MCF 10A (cell line): ENCODE data around the gene DNASE1L3. TPM values are rescaled to one million over a fixed set of nuclear protein-coding genes. Genes with fewer than 3 reads are reported as not detected.

Experiments used
- BruUV-seq: library from RNA; stranded (reverse); fragments of 400-500 nt; replicated peaks from 2 replicates; lab custom pipeline; 2021; lab: Mats Ljungman, UMichigan
- CTCF ChIA-PET: fragments of 300-600 bp; sonication (Branson Sonifier 250); formaldehyde crosslinking; extraction: SDS; loops from one replicate; lab custom pipeline; 2021; ENCODE audit warnings: antibody characterized with exemption, inconsistent platforms; lab: Yijun Ruan, JAX
- POLR2A ChIA-PET: fragments of 300-600, 350-650 bp; sonication (Branson Sonifier 250); formaldehyde crosslinking; extraction: SDS; loops from one replicate; lab custom pipeline; 2020; ENCODE audit warnings: antibody characterized with exemption, inconsistent platforms; lab: Yijun Ruan, JAX
- DNase-seq: peaks from one replicate; pipeline ENCODE4 v3.0.0-alpha.2; 2018; ENCODE audit not compliant: unreplicated experiment
- H3K27ac Mint-ChIP-seq: one replicate; pipeline ENCODE4 v1.8.0; 2022; ENCODE audit warnings: mild to moderate bottlenecking, low read depth, mixed read lengths; ENCODE audit not compliant: unreplicated experiment
- H3K27me3 Mint-ChIP-seq: one replicate; pipeline ENCODE4 v1.8.0; 2022; ENCODE audit warnings: mixed read lengths; ENCODE audit not compliant: insufficient read depth, unreplicated experiment
- H3K36me3 Mint-ChIP-seq: one replicate; pipeline ENCODE4 v1.8.0; 2022; ENCODE audit warnings: mild to moderate bottlenecking, moderate library complexity, mixed read lengths; ENCODE audit not compliant: insufficient read depth, unreplicated experiment
- H3K4me1 Mint-ChIP-seq: one replicate; pipeline ENCODE4 v1.8.0; 2022; ENCODE audit warnings: mixed read lengths; ENCODE audit not compliant: insufficient read depth, unreplicated experiment
- H3K4me3 Mint-ChIP-seq: one replicate; pipeline ENCODE4 v1.8.0; 2022; ENCODE audit warnings: mild to moderate bottlenecking, moderate library complexity, mixed read lengths; ENCODE audit not compliant: unreplicated experiment
- H3K9me3 Mint-ChIP-seq: one replicate; pipeline ENCODE4 v1.8.0; 2022; ENCODE audit warnings: mixed read lengths; ENCODE audit not compliant: unreplicated experiment
- CTCF ChIP-seq: fragments of 200-600 bp; IDR thresholded peaks from one replicate; pipeline ENCODE4 v1.8.0; 2022; ENCODE audit warnings: antibody characterized with exemption, mild to moderate bottlenecking; ENCODE audit not compliant: unreplicated experiment
- intact Hi-C: fragments of 100-400 bp; cut with micrococcal nuclease; formaldehyde crosslinking; loops from 2 replicates; pipeline ENCODE4 v1.14.1; 2022
- total RNA-seq: library from RNA; stranded (reverse); gene quantifications from 2 replicates; pipeline ENCODE4 v1.2.3, GENCODE V29; 2022

The DNASE1L3 gene
- total RNA-seq, 1 experiment from 2014 or later: not detected

GRCh38 chr3:58161435-58162398 is 49.1 kb downstream of the DNASE1L3 start:
- ChIA-PET CTCF (interaction anchor here (0.5 to 1.5 kb wide), 5 partner anchors 12 to 255 kb away, joined by 3 to 4 read pairs (median 3); partner anchors contain the start of gene FLNB), POLR2A (interaction anchor here (0.6 to 1.2 kb wide), 3 partner anchors 13 to 87 kb away, joined by 3 to 4 read pairs (median 3); no protein-coding TSS in a partner anchor)
- intact Hi-C loops: no loop called here
- peak overlapping the region; percentile 13 for H3K4me3 Mint-ChIP-seq
- H3K9me3 Mint-ChIP-seq: no peaks in the 10 kb centered on the region
- TSS peak; percentile 4 for BruUV-seq
- H3K4me1 Mint-ChIP-seq: peaks cover 27% of the 10 kb centered on the region
- H3K36me3 Mint-ChIP-seq: peaks cover 84% of the 10 kb centered on the region
- H3K27ac Mint-ChIP-seq: peak overlapping the region; percentile 91
- TF ChIP-seq CTCF: no peak
- H3K27me3 Mint-ChIP-seq: no peaks in the 10 kb centered on the region
- peak; percentile 99 for DNase-seq

- no peak for DNase-seq
- Mint-ChIP-seq H3K4me3 (no peak overlapping the region), H3K4me1 (peaks cover 27% of the 10 kb centered on the region), H3K27ac (peak overlapping the region; percentile 91), H3K36me3 (peaks cover 82% of the 10 kb centered on the region), H3K9me3 (no peaks in the 10 kb centered on the region), H3K27me3 (no peaks in the 10 kb centered on the region)
- no peak for TF ChIP-seq CTCF
- POLR2A ChIA-PET: no interaction called here
- no TSS peak for BruUV-seq
- CTCF ChIA-PET: interaction anchor here (0.6 kb wide), 2 partner anchors 17 to 172 kb away, joined by 3 read pairs; no protein-coding TSS in a partner anchor
- intact Hi-C loops: no loop called here
These were observed 50.4 kb downstream of the DNASE1L3 start for GRCh38 chr3:58160399-58160798.

DNA sequence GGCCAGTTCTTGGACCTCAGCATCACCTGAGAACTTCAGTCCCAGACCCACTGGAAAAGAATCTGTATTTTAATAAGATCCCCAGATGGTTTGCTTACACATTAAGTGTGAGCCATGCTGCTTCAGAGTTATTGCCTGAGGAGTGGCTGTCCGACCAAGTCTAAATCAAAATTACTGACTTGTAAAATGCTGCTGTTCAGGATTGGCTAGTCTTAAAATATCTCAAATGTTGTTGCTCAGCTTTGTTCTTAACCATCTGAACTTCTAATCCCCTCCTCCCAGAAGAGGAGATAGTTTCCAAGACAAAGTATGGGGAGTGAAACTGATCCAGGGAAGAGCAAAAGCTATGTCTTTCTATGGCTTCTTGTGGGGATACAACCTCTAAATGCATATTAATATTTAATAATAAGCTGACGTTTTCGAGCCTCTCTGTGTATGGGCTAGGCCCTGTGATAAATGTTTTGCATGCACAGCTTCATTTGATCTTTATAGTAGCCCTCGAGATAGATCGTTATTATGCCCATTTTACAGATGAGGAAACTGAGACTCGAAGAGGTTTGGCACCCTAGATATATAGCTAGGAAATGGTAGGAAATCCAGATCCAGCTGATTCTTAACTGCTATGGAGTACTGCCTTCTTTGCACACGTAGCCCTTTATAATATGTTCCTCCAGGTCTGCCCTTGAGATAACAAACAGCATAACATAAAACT is 52.2 kb downstream of the DNASE1L3 start:
- no peak overlapping the region for H3K4me3 Mint-ChIP-seq
- peaks cover 89% of the 10 kb centered on the region for H3K36me3 Mint-ChIP-seq
- no TSS peak for BruUV-seq
- H3K9me3 Mint-ChIP-seq: no peaks in the 10 kb centered on the region
- no peak for DNase-seq
- H3K27ac Mint-ChIP-seq: peak overlapping the region; percentile 46
- peaks cover 23% of the 10 kb centered on the region for H3K4me1 Mint-ChIP-seq
- H3K27me3 Mint-ChIP-seq: no peaks in the 10 kb centered on the region
- intact Hi-C loops: no loop called here
- TF ChIP-seq CTCF: no peak
- POLR2A ChIA-PET: interaction anchor here (0.6 to 1.4 kb wide), 2 partner anchors 13 to 150 kb away, joined by 3 read pairs; partner anchors contain the start of gene FLNB
- CTCF ChIA-PET: interaction anchor here (0.8 to 4.2 kb wide), 5 partner anchors 9 to 196 kb away, joined by 3 to 26 read pairs (median 4); no protein-coding TSS in a partner anchor
